HK-2 (cell line): ENCODE measurements around the gene TSC22D4.
A peak's percentile ranks its signal among the peaks of the same experiment; 100 is the strongest.
"Not testable (repeated sequence)": the region's sequence is repeated elsewhere in the genome, so short reads cannot be mapped to it uniquely, and the experiment has no call there.

ENCODE experiments used
- DNase-seq: peaks from one replicate; pipeline ENCODE4 v3.0.0-alpha.2; 2018; ENCODE audit not compliant: unreplicated experiment

TSC22D4 gene

DNA sequence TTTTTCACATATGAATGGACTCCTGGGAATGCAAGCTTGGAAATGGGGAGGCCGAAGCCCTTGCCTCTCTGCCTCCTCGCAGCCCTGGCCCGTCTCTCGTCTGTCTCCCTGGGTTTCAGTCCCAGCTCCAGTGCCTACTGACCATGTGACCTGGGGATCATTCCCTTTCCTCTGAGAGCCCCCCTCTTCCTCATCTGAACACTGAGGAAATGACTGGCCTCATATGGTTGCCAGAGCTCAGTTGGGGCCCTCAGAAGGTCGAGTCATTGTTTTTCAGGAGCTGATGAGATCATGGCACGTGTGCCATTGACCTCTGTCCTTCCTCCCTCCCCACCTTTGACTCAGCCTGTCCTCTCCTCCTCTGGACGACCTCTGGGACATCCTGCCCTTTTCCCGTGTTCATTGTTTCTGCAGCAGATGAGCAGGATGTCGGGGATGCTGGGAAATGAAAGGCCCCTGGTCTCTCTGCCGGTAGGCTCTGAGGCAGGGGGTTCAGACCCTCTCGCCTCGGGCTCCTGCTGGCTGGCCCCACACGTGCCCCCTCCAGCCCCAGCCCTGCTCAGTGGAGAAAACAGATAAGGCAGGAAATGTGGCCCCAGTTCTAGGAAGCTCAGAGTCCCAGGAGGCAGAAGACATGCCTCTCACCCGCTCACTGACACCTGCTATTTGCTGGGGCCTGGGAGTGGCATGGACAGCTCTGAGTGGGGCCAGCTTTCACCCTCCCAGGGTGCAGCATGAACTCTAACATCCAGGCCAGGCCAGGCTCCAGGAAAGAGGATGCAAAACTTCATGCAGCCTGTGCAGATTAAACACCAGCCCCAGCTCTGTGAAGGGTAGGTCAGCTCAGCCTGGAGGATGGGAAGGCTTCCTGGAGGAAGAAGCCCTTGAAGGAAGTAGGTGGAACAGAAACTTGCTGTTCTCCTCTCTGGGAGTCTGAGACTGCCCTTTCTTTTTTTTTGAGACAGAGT is 34.4 kb downstream of the TSC22D4 start:
- DNase-seq, result peak; percentile 59

DNA sequence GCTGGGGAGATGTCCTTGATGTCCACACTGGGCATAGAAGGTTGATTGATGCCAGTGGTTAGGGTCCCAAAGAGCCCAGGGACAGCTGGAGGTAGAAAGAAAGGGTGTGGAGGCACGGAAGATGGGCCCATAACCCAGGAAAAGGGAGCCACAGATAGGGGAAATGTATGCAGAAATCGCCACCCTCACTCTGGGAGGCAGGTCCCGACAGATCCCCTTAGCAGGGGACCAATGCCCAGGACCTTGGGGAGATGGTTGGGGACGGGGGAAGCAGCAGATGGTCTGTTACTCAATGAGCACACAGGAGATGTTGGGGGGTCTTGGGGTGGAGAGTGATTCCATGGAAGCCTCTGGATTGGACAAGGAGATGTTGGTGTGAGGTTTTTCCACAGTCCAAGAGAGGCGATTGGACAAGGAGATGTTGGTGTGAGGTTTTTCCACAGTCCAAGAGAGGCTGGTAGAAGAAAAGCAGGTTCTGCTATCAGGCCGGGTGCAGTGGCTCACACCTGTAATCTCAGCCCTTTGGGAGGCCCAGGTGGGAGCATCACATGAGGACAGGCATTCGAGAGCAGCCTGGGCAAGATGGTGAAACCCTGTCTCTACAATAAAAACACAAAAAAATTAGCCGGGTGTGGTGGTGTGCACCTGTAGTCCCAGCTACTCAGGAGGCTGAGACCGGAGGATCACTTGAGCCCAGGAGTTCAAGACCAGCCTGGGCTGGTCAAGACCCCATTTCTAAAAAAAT is 35.7 kb downstream of the TSC22D4 start:
- no peak for DNase-seq

- no peak for DNase-seq
These were observed 37.1 kb downstream of the TSC22D4 start for GRCh38 chr7:100441641-100442535.

DNA sequence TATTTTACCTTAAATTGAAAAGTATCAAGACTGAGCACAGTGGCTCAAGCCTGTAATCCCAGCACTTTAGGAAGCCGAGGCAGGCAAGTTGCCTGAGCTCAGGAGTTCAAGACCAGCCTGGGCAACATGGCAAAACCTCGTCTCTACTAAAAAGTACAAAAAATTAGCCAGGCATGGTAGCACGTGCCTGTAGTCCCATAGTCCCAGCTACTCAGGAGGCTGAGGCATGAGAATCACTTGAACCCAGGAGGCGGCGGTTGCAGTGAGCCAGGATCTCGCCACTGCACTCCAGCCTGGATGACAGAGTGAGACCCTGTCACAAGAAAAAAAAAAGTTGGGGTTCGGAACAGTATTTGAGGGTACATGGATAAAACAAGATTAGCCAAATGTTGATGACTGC is 39.8 kb downstream of the TSC22D4 start:
- DNase-seq, result not testable (repeated sequence)

GRCh38 chr7:100438731-100439130 is 40.3 kb downstream of the TSC22D4 start:
- DNase-seq, result not testable (repeated sequence)

- DNase-seq, result no peak
These were observed 40.8 kb downstream of the TSC22D4 start for GRCh38 chr7:100438172-100438571.

GRCh38 chr7:100437150-100438100 is 41.6 kb downstream of the TSC22D4 start:
- DNase-seq, result no peak

DNA sequence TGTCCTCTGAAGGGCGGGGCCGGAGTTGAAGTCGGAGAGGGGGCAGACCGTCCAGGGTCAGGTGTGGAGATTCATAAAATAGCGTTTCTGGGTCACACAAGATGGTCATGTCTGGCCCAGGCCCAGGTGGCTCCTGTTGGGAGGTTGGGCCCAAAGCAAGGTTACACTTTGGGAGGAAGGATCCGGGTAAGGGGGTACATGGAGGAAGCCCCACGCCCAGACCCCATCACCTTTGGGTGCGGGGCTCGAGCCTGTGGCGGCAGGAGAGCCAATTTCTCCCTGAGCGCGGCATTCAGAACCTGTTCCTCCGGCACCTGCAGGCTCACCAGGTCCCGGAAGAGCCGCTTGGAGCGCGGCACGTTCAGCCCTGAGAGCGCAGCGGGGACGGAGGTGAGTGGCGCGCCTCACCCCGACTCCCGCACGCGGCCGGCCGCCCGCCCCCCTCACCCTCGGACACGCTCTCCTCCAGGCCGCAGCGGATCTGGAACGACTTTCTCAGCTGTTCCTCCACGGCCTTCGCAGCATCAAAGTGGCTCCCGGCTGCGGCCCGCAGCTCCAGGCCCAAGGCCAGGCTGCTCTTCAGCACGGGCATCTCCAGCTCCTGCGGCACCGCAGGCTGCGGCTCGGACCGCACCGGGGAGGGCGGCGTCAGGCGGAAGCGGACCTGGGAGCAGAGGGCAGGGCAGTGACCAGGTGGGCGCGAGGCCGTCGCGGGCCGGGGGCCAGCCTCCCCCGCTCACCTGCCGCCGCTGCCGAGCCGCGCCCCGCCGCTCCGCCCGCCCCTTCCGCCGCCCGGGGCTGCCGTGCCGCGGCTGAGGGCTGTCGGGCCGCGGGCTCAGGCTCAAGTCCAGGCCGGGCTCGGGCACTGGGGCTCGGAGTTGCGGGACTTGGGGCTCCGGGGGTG is 43.4 kb downstream of the TSC22D4 start:
- peak; percentile 64 for DNase-seq

GRCh38 chr7:100434297-100435144 is 44.5 kb downstream of the TSC22D4 start:
- DNase-seq, result no peak

DNA sequence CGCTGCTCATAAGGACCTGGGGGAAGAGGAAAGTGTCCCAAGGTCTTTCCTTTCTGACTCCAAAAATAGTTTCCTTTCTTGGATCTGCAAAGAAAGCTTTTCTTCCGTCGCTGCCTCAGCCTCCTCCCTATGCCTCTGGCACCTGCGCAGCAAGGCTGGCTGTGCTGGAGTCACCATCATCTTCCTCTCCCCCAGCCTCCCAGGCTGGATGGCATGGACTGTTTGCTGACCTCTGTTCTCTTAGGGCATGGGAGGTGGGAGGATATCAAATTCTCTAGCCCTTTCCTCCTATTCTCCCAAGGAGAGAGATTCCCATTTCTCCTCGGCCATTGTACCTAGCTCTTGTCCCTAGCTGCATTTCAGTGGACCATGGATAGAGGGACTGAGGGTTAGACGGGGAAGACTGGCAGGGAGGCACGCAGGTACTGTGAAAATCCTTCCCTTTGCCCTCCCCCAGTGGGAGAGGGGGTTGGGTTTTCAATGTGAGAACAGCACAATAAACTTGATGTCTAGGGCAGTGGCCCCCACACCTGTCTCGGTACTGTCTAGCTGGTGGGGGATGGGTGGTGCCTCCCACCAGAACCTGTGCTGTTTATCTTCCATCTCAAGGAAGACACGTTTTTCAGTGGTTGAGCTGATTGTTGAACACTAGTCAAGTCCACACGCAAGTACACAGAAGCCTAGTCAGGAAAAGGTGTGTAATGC is 45.3 kb downstream of the TSC22D4 start:
- no peak for DNase-seq

DNA sequence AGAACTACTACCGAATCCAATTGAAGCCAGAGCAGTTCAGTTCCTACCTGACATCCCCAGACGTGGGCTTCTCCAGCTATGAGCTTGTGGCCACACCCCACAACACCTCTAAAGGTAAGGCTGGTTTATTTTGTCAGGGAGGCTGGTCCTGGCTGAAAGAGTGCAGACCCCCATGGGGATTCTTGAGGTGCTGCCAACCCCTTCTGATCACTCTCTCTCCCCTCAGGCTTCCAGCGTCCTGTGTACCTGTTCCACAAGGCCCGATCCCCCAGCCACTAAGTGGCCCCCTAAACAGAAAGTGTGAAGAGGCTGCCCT is 45.8 kb downstream of the TSC22D4 start:
- DNase-seq, result no peak

DNA sequence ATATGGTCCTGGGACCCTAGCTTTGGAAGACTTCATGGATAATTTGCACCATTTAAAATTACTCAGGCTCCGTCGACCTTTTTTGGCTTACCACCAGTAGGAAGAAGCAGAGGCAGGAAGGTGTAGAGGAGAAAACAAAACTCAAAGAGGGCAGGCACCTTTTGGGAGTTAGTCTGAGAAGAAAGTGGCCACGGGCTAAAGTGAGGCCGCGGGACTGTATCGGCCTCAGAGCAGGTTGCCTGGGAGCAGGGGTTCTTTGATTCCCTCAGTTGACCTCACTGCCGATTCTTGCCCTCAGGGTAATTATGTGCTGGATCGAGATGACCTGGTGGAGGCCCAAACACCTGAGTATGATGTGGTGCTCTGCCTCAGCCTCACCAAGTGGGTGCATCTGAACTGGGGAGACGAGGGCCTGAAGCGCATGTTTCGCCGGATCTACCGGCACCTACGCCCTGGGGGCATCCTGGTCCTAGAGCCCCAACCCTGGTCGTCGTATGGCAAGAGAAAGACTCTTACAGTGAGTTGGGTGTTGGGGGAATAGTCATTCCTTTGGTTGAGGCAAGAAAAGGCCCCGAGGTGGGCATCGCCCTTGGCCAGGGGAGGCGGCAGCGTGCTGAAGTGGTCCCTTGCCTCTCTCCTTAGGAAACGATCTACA is 46.3 kb downstream of the TSC22D4 start:
- no peak for DNase-seq

DNA sequence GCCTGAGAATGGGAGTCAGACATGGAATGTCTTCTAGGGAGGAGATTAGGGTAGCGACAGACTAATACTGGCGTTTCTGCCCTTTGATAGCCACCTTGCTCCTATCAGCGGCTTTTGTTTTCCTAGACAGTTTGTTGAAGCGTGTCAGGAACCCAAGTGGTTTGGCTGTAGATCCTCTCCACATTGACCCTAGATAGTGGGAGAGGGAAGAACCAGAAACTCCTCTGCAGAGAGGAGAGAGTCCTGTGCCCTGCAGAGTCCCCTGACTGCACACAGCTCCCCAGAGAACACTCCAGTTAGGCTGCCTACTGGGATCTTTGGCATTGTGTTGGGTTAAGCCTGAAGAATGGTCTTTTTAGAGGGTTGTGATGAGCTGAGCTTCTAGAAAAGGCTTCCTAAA is 47.0 kb downstream of the TSC22D4 start:
- no peak for DNase-seq

DNA sequence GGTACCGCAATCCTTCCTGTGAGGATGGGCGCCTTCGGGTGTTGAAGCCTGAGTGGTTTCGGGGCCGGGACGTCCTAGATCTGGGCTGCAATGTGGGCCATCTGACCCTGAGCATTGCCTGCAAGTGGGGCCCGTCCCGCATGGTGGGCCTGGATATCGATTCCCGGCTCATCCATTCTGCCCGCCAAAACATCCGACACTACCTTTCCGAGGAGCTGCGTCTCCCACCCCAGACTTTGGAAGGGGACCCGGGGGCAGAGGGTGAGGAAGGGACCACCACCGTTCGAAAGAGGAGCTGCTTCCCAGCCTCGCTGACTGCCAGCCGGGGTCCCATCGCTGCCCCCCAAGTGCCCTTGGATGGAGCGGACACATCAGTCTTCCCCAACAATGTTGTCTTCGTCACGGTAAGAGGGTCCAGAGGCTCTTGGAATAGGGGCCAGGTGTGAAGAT is 47.7 kb downstream of the TSC22D4 start:
- no peak for DNase-seq

GRCh38 chr7:100430493-100431285 is 48.3 kb downstream of the TSC22D4 start:
- no peak for DNase-seq

- DNase-seq, result peak; percentile 95
These were observed 49.1 kb downstream of the TSC22D4 start, which contains the start of gene MEPCE for GRCh38 chr7:100429637-100430492. Gene MEPCE (plus strand): TSS chr7:100429831. CDS start chr7:100430019, 188 bp downstream.
